SK-N-SH (cell line): ENCODE results near the gene ROPN1L. TPM values are rescaled to one million over a fixed set of nuclear protein-coding genes. Genes with fewer than 3 reads are reported as not detected.

Experiments used
- CTCF ChIA-PET: fragments of 300-600, 350-600 bp; formaldehyde crosslinking; extraction: SDS; loops from one replicate; lab custom pipeline; 2021; lab: Yijun Ruan, JAX
- POLR2A ChIA-PET: fragments of 350-600 bp; sonication (Branson Sonifier 250); formaldehyde crosslinking; extraction: SDS; loops from one replicate; lab custom pipeline; 2020; ENCODE audit warnings: antibody characterized with exemption, inconsistent platforms; lab: Yijun Ruan, JAX
- DNase-seq: peaks from one replicate; pipeline ENCODE4 v3.0.0; 2012
- H2AFZ ChIP-seq: fragments of 200-600 bp; sonication (generic); 2 replicates; pipeline ENCODE4 v1.8.1; 2016; ENCODE audit warnings: antibody characterized with exemption, mild to moderate bottlenecking, low read depth
- H3F3A ChIP-seq: fragments of 200-600 bp; sonication (generic); replicated peaks from 2 replicates; pipeline ENCODE3; 2016; ENCODE audit warnings: antibody characterized with exemption, mild to moderate bottlenecking; ENCODE audit not compliant: insufficient read depth
- H3K27ac ChIP-seq, 2 experiments: fragments of 200-500 bp in 1 of 2; fragments of 200-600 bp in 1 of 2; sonication (Bioruptor generic) in 1 of 2; sonication (generic), shearing (Covaris generic) in 1 of 2; 2 replicates each; pipeline versions ENCODE4 v1.5.1 to v1.6.1; 2014 to 2016; ENCODE audit warnings: low read depth in 2 of 2, inconsistent platforms in 1 of 2, low read length in 1 of 2, mild to moderate bottlenecking in 1 of 2, mixed read lengths in 1 of 2
- H3K27me3 ChIP-seq: fragments of 200-600 bp; sonication (generic), shearing (Covaris generic); 2 replicates; pipeline ENCODE4 v1.6.1; 2016; ENCODE audit warnings: mixed run types; ENCODE audit not compliant: insufficient read depth
- H3K36me3 ChIP-seq, 2 experiments: fragments of 200-500 bp in 1 of 2; fragments of 200-600 bp in 1 of 2; sonication (Bioruptor generic) in 1 of 2; sonication (generic) in 1 of 2; replicated peaks in 1 of 2; 2 replicates each; pipeline versions ENCODE3 to v1.5.1; 2014 to 2016; ENCODE audit warnings: low read length in 1 of 2, mild to moderate bottlenecking in 1 of 2; ENCODE audit not compliant: insufficient read depth in 2 of 2, control insufficient read depth in 1 of 2
- H3K4me1 ChIP-seq, 2 experiments: fragments of 200-500 bp in 1 of 2; fragments of 200-600 bp in 1 of 2; sonication (Bioruptor generic) in 1 of 2; sonication (generic), shearing (Covaris generic) in 1 of 2; 2 replicates each; pipeline versions ENCODE4 v1.5.1 to v1.6.1; 2014 to 2016; ENCODE audit warnings: low read depth in 1 of 2, low read length in 1 of 2, mixed run types in 1 of 2; ENCODE audit not compliant: insufficient read depth in 2 of 2, control insufficient read depth in 1 of 2
- H3K4me2 ChIP-seq: fragments of 200-600 bp; sonication (generic), shearing (Covaris generic); 2 replicates; pipeline ENCODE4 v1.6.1; 2017; ENCODE audit warnings: mixed run types
- H3K4me3 ChIP-seq, 2 experiments: fragments of 200-500 bp in 1 of 2; fragments of 200-600 bp in 1 of 2; sonication (Bioruptor generic) in 1 of 2; sonication (generic), shearing (Covaris generic) in 1 of 2; 2 replicates each; pipeline versions ENCODE4 v1.5.1 to v1.8.1; 2014 to 2016; ENCODE audit warnings: low read depth in 2 of 2, inconsistent platforms in 1 of 2, low read length in 1 of 2, mild to moderate bottlenecking in 1 of 2, mixed read lengths in 1 of 2, moderate library complexity in 1 of 2
- H3K79me2 ChIP-seq: fragments of 200-600 bp; sonication (generic); 2 replicates; pipeline ENCODE4 v1.8.1; 2017; ENCODE audit warnings: mild to moderate bottlenecking; ENCODE audit not compliant: insufficient read depth
- H3K9ac ChIP-seq: fragments of 200-600 bp; sonication (generic); 2 replicates; pipeline ENCODE4 v1.6.1; 2017; ENCODE audit warnings: mixed run types
- H3K9me2 ChIP-seq: fragments of 200-600 bp; sonication (generic); 2 replicates; pipeline ENCODE4 v1.6.1; 2017; ENCODE audit warnings: mixed run types
- H3K9me3 ChIP-seq: fragments of 200-600 bp; sonication (generic); 2 replicates; pipeline ENCODE4 v1.6.1; 2017; ENCODE audit warnings: mixed run types, mild to moderate bottlenecking, moderate library complexity
- H4K20me1 ChIP-seq: fragments of 200-600 bp; sonication (generic); 2 replicates; pipeline ENCODE4 v1.6.1; 2017; ENCODE audit warnings: mild to moderate bottlenecking, mixed run types; ENCODE audit not compliant: insufficient read depth
- CHD2 ChIP-seq: fragments of 150-350 bp; IDR thresholded peaks from 2 replicates; pipeline ENCODE4 v1.6.1; 2018; ENCODE audit warnings: low read length; ENCODE audit not compliant: partially characterized antibody
- EZH2phosphoT487 ChIP-seq: fragments of 200-600 bp; sonication (generic); IDR thresholded peaks from 2 replicates; pipeline ENCODE4 v1.6.1; 2017; ENCODE audit warnings: low read depth, mixed run types, mild to moderate bottlenecking, antibody characterized with exemption, moderate library complexity, borderline replicate concordance
- FOSL2 ChIP-seq: IDR thresholded peaks from 2 replicates; pipeline ENCODE4 v1.4.0; 2012; ENCODE audit warnings: low read depth, mild to moderate bottlenecking, moderate library complexity, borderline replicate concordance
- FOXJ3 ChIP-seq: sonication (generic); formaldehyde crosslinking; IDR thresholded peaks from 2 replicates; pipeline ENCODE4 v1.5.1; 2020; ENCODE audit warnings: mild to moderate bottlenecking, missing genetic modification reagents
- FOXM1 ChIP-seq: IDR thresholded peaks from 2 replicates; pipeline ENCODE4 v1.4.0; 2012; ENCODE audit warnings: low read depth, mild to moderate bottlenecking
- GABPA ChIP-seq: IDR thresholded peaks from 2 replicates; pipeline ENCODE4 v1.4.0; 2012; ENCODE audit warnings: low read depth, mild to moderate bottlenecking
- GATA2 ChIP-seq: sonication (generic); formaldehyde crosslinking; IDR thresholded peaks from 2 replicates; pipeline ENCODE4 v1.5.0; 2020; ENCODE audit warnings: mild to moderate bottlenecking, missing genetic modification reagents
- NRF1 ChIP-seq: IDR thresholded peaks from 2 replicates; pipeline ENCODE4 v1.6.1; 2012; ENCODE audit warnings: low read depth, mild to moderate bottlenecking, low read length
- REST ChIP-seq: IDR thresholded peaks from 2 replicates; pipeline ENCODE4 v1.6.1; 2012; ENCODE audit warnings: mild to moderate bottlenecking, low read depth, low read length, moderate library complexity
- SIN3A ChIP-seq: IDR thresholded peaks from 2 replicates; pipeline ENCODE4 v1.6.1; 2012; ENCODE audit warnings: low read depth, mild to moderate bottlenecking, low read length, moderate library complexity, borderline replicate concordance
- TEAD4 ChIP-seq: IDR thresholded peaks from 2 replicates; pipeline ENCODE4 v1.4.0; 2012; ENCODE audit warnings: mild to moderate bottlenecking, borderline replicate concordance; ENCODE audit not compliant: insufficient read depth
- YY1 ChIP-seq: IDR thresholded peaks from 2 replicates; pipeline ENCODE4 v1.4.0; 2012; ENCODE audit warnings: low read depth, mild to moderate bottlenecking
- WGBS: methylation state at CpG from one replicate; pipeline ENCODE4 v1.1.6; 2017; ENCODE audit warnings: low lambda C conversion rate; 5-methylcytosine and 5-hydroxymethylcytosine counted together
- polyA plus RNA-seq, 3 experiments: library from polyadenylated mRNA; depleted of rRNA; stranded (reverse); fragments of >200 nt; gene quantifications; 2 replicates each; pipeline ENCODE4 v1.2.3, GENCODE V29; 2012
- TF ChIP-seq, protein P1 (sequence below): IDR thresholded peaks from 2 replicates; pipeline ENCODE4; 2012

The ROPN1L gene
- polyA plus RNA-seq, 1 of the 3 experiments (the other 2 are of a cell fraction): 0.31 TPM

DNA sequence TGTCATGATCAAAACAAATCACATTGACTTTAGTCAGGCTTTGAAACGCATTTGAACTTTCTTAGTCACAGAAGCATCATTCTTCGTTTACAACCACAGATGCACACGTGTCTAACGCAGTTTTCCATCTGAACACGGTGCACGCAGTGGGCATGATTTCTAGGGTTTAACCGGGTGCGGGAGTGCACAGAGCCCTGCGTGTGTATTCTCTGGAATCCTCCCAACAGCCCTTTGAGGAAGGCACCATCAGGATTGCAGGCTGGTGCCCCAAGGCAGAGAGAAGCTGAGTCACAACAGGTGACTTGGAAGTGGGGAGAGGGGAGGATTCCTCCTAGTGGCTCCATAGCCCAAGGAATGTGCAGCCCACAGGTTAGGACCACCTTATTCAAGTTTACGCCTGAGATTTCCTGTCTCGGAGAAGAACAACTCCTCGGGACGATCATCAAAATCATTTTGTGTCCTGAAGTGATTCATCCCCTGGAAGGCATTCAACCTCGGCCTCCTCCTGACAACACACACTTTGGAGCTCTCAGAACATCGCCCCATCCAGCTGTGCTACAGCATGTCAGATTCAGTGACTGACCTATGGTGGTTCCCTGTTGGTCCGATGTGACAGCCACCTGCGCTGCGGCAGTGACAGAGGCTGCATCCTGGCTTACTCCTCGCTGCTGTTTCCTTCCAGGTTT lies 13.1 kb downstream of the ROPN1L start:
- no peak for DNase-seq
- Histone ChIP-seq H3K9me2 (no peaks in the 10 kb centered on the region), H3F3A (peaks cover 20% of the 10 kb centered on the region), H3K4me3 (no peak overlapping the region), H3K79me2 (no peaks in the 10 kb centered on the region), H3K27ac (no peak overlapping the region), H3K36me3 (no peaks in the 10 kb centered on the region), H3K4me1 (peaks cover 15 to 18% of the 10 kb centered on the region in 2 experiments; a peak in 3 of 4 replicates), H3K9me3 (no peaks in the 10 kb centered on the region), H3K27me3 (no peaks in the 10 kb centered on the region), H3K9ac (no peak overlapping the region), H3K4me2 (no peak overlapping the region), H2AFZ (no peak overlapping the region), H4K20me1 (no peaks in the 10 kb centered on the region)
- no peak for TF ChIP-seq NRF1
- no peak for TF ChIP-seq CHD2
- no peak for TF ChIP-seq YY1
- TF ChIP-seq TEAD4: no peak
- TF ChIP-seq FOSL2: peak; percentile 44; the same call in 1 of the 2 replicates
- TF ChIP-seq, protein P1, sequence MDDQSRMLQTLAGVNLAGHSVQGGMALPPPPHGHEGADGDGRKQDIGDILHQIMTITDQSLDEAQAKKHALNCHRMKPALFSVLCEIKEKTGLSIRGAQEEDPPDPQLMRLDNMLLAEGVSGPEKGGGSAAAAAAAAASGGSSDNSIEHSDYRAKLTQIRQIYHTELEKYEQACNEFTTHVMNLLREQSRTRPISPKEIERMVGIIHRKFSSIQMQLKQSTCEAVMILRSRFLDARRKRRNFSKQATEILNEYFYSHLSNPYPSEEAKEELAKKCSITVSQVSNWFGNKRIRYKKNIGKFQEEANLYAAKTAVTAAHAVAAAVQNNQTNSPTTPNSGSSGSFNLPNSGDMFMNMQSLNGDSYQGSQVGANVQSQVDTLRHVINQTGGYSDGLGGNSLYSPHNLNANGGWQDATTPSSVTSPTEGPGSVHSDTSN: 0 out of 2 replicates have a peak, but pooled peaks have one; percentile 14
- WGBS: 74% methylated on average over 17 of the region's 19 CpGs
- POLR2A ChIA-PET: no interaction called here
- CTCF ChIA-PET: interaction anchor here (1.2 to 8.0 kb wide), 7 partner anchors 13 to 240 kb away, joined by 3 to 265 read pairs (median 5); no protein-coding TSS in a partner anchor

DNA sequence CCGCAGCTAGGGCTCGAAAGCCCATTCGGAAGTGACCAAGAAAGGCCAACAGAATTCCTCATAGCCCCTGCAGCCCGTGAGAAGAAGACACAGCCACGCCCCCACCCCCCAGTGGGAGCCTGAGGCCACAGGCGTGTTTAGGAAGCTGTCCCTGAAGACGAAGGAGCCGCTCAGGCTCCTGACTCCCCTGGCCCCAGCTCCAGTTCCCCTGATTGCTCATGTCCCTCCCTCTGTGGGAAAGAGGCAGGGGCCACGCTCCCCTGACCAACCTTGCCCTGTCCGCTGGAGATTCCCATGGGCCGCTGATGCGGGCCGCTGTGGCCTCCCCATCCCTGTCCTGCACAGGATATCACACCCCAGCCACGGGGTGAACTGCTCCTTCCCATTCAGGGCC lies 13.6 kb downstream of the ROPN1L start:
- TF ChIP-seq FOXM1 (no peak), EZH2phosphoT487 (no peak), GATA2 (CRISPR knock-in tag) (no peak), REST (no peak), FOXJ3 (CRISPR knock-in tag) (no peak), FOSL2 (no peak), GABPA (no peak), SIN3A (no peak)
- TF ChIP-seq, all 33 proteins: peak for 0
- DNase-seq: no peak
- WGBS: 91% methylated on average over 14 of the region's 14 CpGs
- Histone ChIP-seq H3K79me2 (no peaks in the 10 kb centered on the region), H3K9me3 (no peaks in the 10 kb centered on the region), H3K4me3 (no peak overlapping the region), H4K20me1 (no peaks in the 10 kb centered on the region), H3K4me2 (no peak overlapping the region), H2AFZ (no peak overlapping the region), H3K36me3 (no peaks in the 10 kb centered on the region), H3K9ac (no peak overlapping the region), H3K27me3 (no peaks in the 10 kb centered on the region), H3K9me2 (no peaks in the 10 kb centered on the region), H3F3A (peaks cover 20% of the 10 kb centered on the region), H3K4me1 (peaks cover 15 to 23% of the 10 kb centered on the region in 2 experiments; a peak in 3 of 4 replicates), H3K27ac (no peak overlapping the region)
- POLR2A ChIA-PET: no interaction called here
- CTCF ChIA-PET: interaction anchor here (1.3 to 8.0 kb wide), 4 partner anchors 13 to 240 kb away, joined by 3 to 265 read pairs (median 4); no protein-coding TSS in a partner anchor
